PC-9 (cell line): ENCODE results near the gene DDAH1. TPM values are rescaled to one million over a fixed set of nuclear protein-coding genes. Genes with fewer than 3 reads are reported as not detected.

Source experiments
- BruUV-seq: library from RNA; stranded (reverse); fragments of 400-500 nt; replicated peaks from 2 replicates; lab custom pipeline; 2021; lab: Mats Ljungman, UMichigan
- CTCF ChIA-PET: fragments of 300-600 bp; sonication (Branson Sonifier 250); formaldehyde crosslinking; loops from one replicate; lab custom pipeline; 2022; ENCODE audit warnings: antibody characterized with exemption; lab: Charles Lee
- POLR2A ChIA-PET: fragments of 300-600 bp; sonication (Branson Sonifier 250); formaldehyde crosslinking; loops from one replicate; lab custom pipeline; 2022; ENCODE audit warnings: antibody characterized with exemption; ENCODE audit not compliant: unreplicated experiment; lab: Charles Lee
- DNase-seq, 2 experiments: peaks; one replicate each; pipeline versions ENCODE4 v3.0.0 to v3.0.0-alpha.2; 2015 to 2022; ENCODE audit warnings: mixed read lengths in 1 of 2
- H2AFZ ChIP-seq: fragments of 200-600 bp; sonication (generic); 2 replicates; pipeline ENCODE4 v1.8.1; 2017; ENCODE audit warnings: antibody characterized with exemption
- H3F3A ChIP-seq: fragments of 200-600 bp; sonication (generic); 2 replicates; pipeline ENCODE4 v1.8.1; 2017; ENCODE audit warnings: antibody characterized with exemption, mild to moderate bottlenecking, low read depth; ENCODE audit not compliant: insufficient read depth
- H3K27ac ChIP-seq: fragments of 200-600 bp; sonication (generic); 2 replicates; pipeline ENCODE4 v1.6.1; 2016; ENCODE audit warnings: mixed run types
- H3K27me3 ChIP-seq: fragments of 200-600 bp; sonication (generic); 2 replicates; pipeline ENCODE4 v1.6.1; 2016; ENCODE audit warnings: low read depth, mixed run types; ENCODE audit not compliant: insufficient read depth
- H3K36me3 ChIP-seq: fragments of 200-600 bp; sonication (generic); 2 replicates; pipeline ENCODE4 v1.6.1; 2016; ENCODE audit warnings: low read depth, mixed run types
- H3K4me1 ChIP-seq: fragments of 200-600 bp; sonication (generic); replicated peaks from 2 replicates; pipeline ENCODE4 v1.6.1; 2016; ENCODE audit warnings: mixed run types; ENCODE audit not compliant: insufficient read depth
- H3K4me2 ChIP-seq: fragments of 200-600 bp; sonication (generic); 2 replicates; pipeline ENCODE4 v1.6.1; 2017; ENCODE audit warnings: mixed run types
- H3K4me3 ChIP-seq: fragments of 200-600 bp; sonication (generic); 2 replicates; pipeline ENCODE4 v1.6.1; 2016; ENCODE audit warnings: mixed run types
- H3K79me2 ChIP-seq: fragments of 200-600 bp; sonication (generic); 2 replicates; pipeline ENCODE4 v1.6.1; 2017; ENCODE audit warnings: low read depth, mixed run types
- H3K9me2 ChIP-seq: fragments of 200-600 bp; sonication (generic); 2 replicates; pipeline ENCODE4 v1.8.1; 2017; ENCODE audit warnings: mild to moderate bottlenecking; ENCODE audit not compliant: insufficient read depth
- H3K9me3 ChIP-seq: fragments of 200-600 bp; sonication (generic); 2 replicates; pipeline ENCODE4 v1.8.1; 2016; ENCODE audit warnings: low read depth; ENCODE audit not compliant: insufficient read depth
- H4K20me1 ChIP-seq: fragments of 200-600 bp; sonication (generic); 2 replicates; pipeline ENCODE4 v1.8.1; 2017; ENCODE audit not compliant: insufficient read depth
- CTCF ChIP-seq: fragments of 200-600 bp; sonication (generic); conservative IDR thresholded peaks from 2 replicates; pipeline ENCODE4 v1.6.1; 2017; ENCODE audit warnings: mixed run types, antibody characterized with exemption, mild to moderate bottlenecking, moderate library complexity
- EZH2 ChIP-seq: fragments of 200-600 bp; sonication (generic); IDR thresholded peaks from 2 replicates; pipeline ENCODE4 v1.8.0; 2017; ENCODE audit warnings: antibody characterized with exemption, low read depth
- intact Hi-C: fragments of 100-400 bp; cut with micrococcal nuclease; formaldehyde crosslinking; loops from one replicate; pipeline ENCODE4 v1.10.0; 2022; ENCODE audit not compliant: unreplicated experiment
- total RNA-seq: library from RNA; stranded (reverse); gene quantifications from 2 replicates; pipeline ENCODE4 v1.2.3, GENCODE V29; 2021

Gene DDAH1
- total RNA-seq, 1 experiment from 2014 or later: 31.9 TPM

- no peaks in the 10 kb centered on the region for H3K9me3 ChIP-seq
- H3K4me3 ChIP-seq: no peak overlapping the region
- H3K27ac ChIP-seq: no peak overlapping the region
- no peak for DNase-seq
- H3K79me2 ChIP-seq: peaks cover 30% of the 10 kb centered on the region
- H3K27me3 ChIP-seq: no peaks in the 10 kb centered on the region
- no peaks in the 10 kb centered on the region for H3K36me3 ChIP-seq
- POLR2A ChIA-PET: no interaction called here
- intact Hi-C loops: loop anchor here (5.0 kb wide), 2 partner anchors 72 to 173 kb away; partner anchors contain the start of gene CCN1
- TF ChIP-seq CTCF: no peak
- no peak for TF ChIP-seq EZH2
- CTCF ChIA-PET: no interaction called here
- no peaks in the 10 kb centered on the region for H3K9me2 ChIP-seq
- H4K20me1 ChIP-seq: no peaks in the 10 kb centered on the region
- BruUV-seq: no TSS peak
- no peak overlapping the region for H2AFZ ChIP-seq
- peaks cover 6% of the 10 kb centered on the region; the same call in 1 of the 2 replicates for H3F3A ChIP-seq
- no peak overlapping the region for H3K4me2 ChIP-seq
- peaks cover 20% of the 10 kb centered on the region for H3K4me1 ChIP-seq
These were observed 55.4 kb downstream of the DDAH1 start for GRCh38 chr1:85409516-85409915.

GRCh38 chr1:85407746-85408377 is 57.1 kb downstream of the DDAH1 start:
- no peaks in the 10 kb centered on the region for H3K27me3 ChIP-seq
- no peak for TF ChIP-seq EZH2
- no peak for TF ChIP-seq CTCF
- H3K27ac ChIP-seq: peak overlapping the region; percentile 28
- no TSS peak for BruUV-seq
- peak overlapping the region; percentile 59 for H3K4me2 ChIP-seq
- no peaks in the 10 kb centered on the region for H4K20me1 ChIP-seq
- H3K79me2 ChIP-seq: peaks cover 24% of the 10 kb centered on the region
- no peaks in the 10 kb centered on the region for H3K36me3 ChIP-seq
- H3K4me1 ChIP-seq: peaks cover 20% of the 10 kb centered on the region
- H2AFZ ChIP-seq: no peak overlapping the region
- ChIA-PET POLR2A (interaction anchor here (0.7 to 1.2 kb wide), 3 partner anchors 92 to 208 kb away, joined by 6 to 9 read pairs (median 7); partner anchors contain the start of gene CCN1), CTCF (interaction anchor here (0.7 kb wide), 2 partner anchors 58 to 176 kb away, joined by 3 to 4 read pairs; no protein-coding TSS in a partner anchor)
- no peaks in the 10 kb centered on the region for H3K9me2 ChIP-seq
- DNase-seq: no peak
- H3K9me3 ChIP-seq: no peaks in the 10 kb centered on the region
- no peak overlapping the region for H3K4me3 ChIP-seq
- intact Hi-C loops: loop anchor here (5.0 kb wide), 2 partner anchors 71 to 174 kb away; partner anchors contain the start of gene CCN1
- H3F3A ChIP-seq: peaks cover 6% of the 10 kb centered on the region; the same call in 1 of the 2 replicates

GRCh38 chr1:85406887-85407533 is 57.9 kb downstream of the DDAH1 start:
- no peak overlapping the region for H2AFZ ChIP-seq
- BruUV-seq: no TSS peak
- peaks cover 24% of the 10 kb centered on the region for H3K79me2 ChIP-seq
- peak overlapping the region; percentile 59 for H3K4me2 ChIP-seq
- DNase-seq: peak; percentile 47 to 87
- intact Hi-C loops: loop anchor here (5.0 kb wide), 2 partner anchors 70 to 175 kb away; partner anchors contain the start of gene CCN1
- H3K36me3 ChIP-seq: no peaks in the 10 kb centered on the region
- H3K27ac ChIP-seq: peak overlapping the region; percentile 28
- ChIA-PET CTCF (no interaction called here), POLR2A (interaction anchor here (0.5 to 1.2 kb wide), 6 partner anchors 18 to 1590 kb away, joined by 3 to 7 read pairs (median 6); partner anchors contain the start of gene CCN1)
- H3K4me1 ChIP-seq: peaks cover 20% of the 10 kb centered on the region
- H3K9me2 ChIP-seq: no peaks in the 10 kb centered on the region
- no peaks in the 10 kb centered on the region for H3K9me3 ChIP-seq
- no peak for TF ChIP-seq CTCF
- TF ChIP-seq EZH2: no peak
- no peaks in the 10 kb centered on the region for H3K27me3 ChIP-seq
- peaks cover 6% of the 10 kb centered on the region; the same call in 1 of the 2 replicates for H3F3A ChIP-seq
- H4K20me1 ChIP-seq: no peaks in the 10 kb centered on the region
- no peak overlapping the region for H3K4me3 ChIP-seq
